Measurements from ENCODE around the gene ZBTB20.

The ZBTB20 gene

DNA sequence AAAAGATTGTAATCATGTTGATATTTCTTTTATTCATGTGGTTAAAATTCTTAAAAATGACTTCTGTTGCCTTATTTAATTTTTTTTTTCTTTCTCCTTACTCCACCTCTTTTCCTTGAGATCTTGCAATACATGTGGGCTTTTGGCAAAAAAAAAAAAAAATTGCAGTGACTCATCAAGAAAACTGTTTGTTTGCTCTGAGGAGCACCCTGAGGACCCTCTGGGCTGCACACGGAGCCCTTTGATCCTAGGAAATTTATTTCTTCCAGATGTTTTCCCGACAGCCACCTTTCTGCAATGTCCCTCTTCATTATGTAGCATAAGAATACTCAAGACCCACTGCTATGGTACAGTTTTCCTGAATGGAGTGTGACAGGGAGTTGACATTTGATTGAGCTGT lies 371.7 kb downstream of the ZBTB20 start:
- ATAC-seq (ENCODE audit: insufficient read depth, low read depth) (no peak), DNase-seq (no peak)
- Histone ChIP-seq H3K4me3 (ENCODE audit: low read depth in 1 of 2, low read length in 2 of 2) (no peak overlapping the region), H3K4me2 (ENCODE audit: insufficient read depth, low read length) (no peak overlapping the region), H3K9me3 (ENCODE audit: insufficient read depth, low read length, severe bottlenecking) (no peaks in the 10 kb centered on the region), H3K9ac (ENCODE audit: low read depth, low read length) (no peak overlapping the region), H3K4me1 (ENCODE audit: insufficient read depth, low read length) (no peaks in the 10 kb centered on the region), H2AFZ (ENCODE audit: low read depth, low read length) (no peak overlapping the region), H3K27me3 (ENCODE audit: insufficient read depth, low read length, poor library complexity) (no peaks in the 10 kb centered on the region), H3K36me3 (ENCODE audit: insufficient read depth, low read length) (no peaks in the 10 kb centered on the region), H4K20me1 (ENCODE audit: insufficient read depth, low read length) (no peaks in the 10 kb centered on the region), H3K79me2 (ENCODE audit: insufficient read depth, low read length) (no peaks in the 10 kb centered on the region), H3K27ac (ENCODE audit: low read length) (no peak overlapping the region)
- TF ChIP-seq, protein P1, sequence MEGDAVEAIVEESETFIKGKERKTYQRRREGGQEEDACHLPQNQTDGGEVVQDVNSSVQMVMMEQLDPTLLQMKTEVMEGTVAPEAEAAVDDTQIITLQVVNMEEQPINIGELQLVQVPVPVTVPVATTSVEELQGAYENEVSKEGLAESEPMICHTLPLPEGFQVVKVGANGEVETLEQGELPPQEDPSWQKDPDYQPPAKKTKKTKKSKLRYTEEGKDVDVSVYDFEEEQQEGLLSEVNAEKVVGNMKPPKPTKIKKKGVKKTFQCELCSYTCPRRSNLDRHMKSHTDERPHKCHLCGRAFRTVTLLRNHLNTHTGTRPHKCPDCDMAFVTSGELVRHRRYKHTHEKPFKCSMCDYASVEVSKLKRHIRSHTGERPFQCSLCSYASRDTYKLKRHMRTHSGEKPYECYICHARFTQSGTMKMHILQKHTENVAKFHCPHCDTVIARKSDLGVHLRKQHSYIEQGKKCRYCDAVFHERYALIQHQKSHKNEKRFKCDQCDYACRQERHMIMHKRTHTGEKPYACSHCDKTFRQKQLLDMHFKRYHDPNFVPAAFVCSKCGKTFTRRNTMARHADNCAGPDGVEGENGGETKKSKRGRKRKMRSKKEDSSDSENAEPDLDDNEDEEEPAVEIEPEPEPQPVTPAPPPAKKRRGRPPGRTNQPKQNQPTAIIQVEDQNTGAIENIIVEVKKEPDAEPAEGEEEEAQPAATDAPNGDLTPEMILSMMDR (IDR thresholded peaks at IDR 0.05; ENCODE audit: borderline replicate concordance, extremely low read depth, low read length, poor library complexity, severe bottlenecking), result no peak
- no peak for TF ChIP-seq EZH2 (IDR thresholded peaks at IDR 0.05; ENCODE audit: borderline replicate concordance, low read depth, low read length, severe bottlenecking)

DNA sequence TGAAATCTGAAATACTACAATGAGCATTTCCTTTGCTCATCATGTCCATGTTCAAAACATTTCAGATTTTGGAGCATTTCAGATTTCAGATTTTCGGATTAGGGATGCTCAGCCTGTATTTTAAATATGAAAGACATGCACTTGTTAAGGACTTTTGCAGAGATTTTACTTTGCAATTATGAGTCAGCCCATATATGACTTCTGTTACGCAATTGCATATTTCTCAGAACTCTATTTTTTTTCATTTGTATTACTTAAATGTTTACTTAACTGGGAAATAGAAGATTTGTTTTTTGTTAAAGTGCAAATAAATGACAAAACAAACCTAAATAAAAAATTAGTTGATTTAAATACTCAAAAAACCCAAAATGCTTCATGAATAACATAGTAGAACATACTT lies 376.2 kb downstream of the ZBTB20 start:
- H4K20me1 ChIP-seq (ENCODE audit: insufficient read depth, low read length), result no peaks in the 10 kb centered on the region
- TF ChIP-seq EZH2 (IDR thresholded peaks at IDR 0.05; ENCODE audit: borderline replicate concordance, low read depth, low read length, severe bottlenecking), result no peak
- TF ChIP-seq, protein P1 (IDR thresholded peaks at IDR 0.05; ENCODE audit: borderline replicate concordance, extremely low read depth, low read length, poor library complexity, severe bottlenecking), result no peak
- H3K4me1 ChIP-seq (ENCODE audit: insufficient read depth, low read length), result no peaks in the 10 kb centered on the region
- H3K4me2 ChIP-seq (ENCODE audit: insufficient read depth, low read length), result no peak overlapping the region
- no peak overlapping the region for H3K27ac ChIP-seq (ENCODE audit: low read length)
- ATAC-seq (ENCODE audit: insufficient read depth, low read depth) (no peak), DNase-seq (no peak)
- H3K9me3 ChIP-seq (ENCODE audit: insufficient read depth, low read length, severe bottlenecking), result no peaks in the 10 kb centered on the region
- no peak overlapping the region for H3K4me3 ChIP-seq (ENCODE audit: low read depth in 1 of 2, low read length in 2 of 2)
- H3K27me3 ChIP-seq (ENCODE audit: insufficient read depth, low read length, poor library complexity), result no peaks in the 10 kb centered on the region
- no peak overlapping the region for H2AFZ ChIP-seq (ENCODE audit: low read depth, low read length)
- H3K79me2 ChIP-seq (ENCODE audit: insufficient read depth, low read length), result no peaks in the 10 kb centered on the region
- H3K9ac ChIP-seq (ENCODE audit: low read depth, low read length), result no peak overlapping the region
- H3K36me3 ChIP-seq (ENCODE audit: insufficient read depth, low read length), result no peaks in the 10 kb centered on the region

DNA sequence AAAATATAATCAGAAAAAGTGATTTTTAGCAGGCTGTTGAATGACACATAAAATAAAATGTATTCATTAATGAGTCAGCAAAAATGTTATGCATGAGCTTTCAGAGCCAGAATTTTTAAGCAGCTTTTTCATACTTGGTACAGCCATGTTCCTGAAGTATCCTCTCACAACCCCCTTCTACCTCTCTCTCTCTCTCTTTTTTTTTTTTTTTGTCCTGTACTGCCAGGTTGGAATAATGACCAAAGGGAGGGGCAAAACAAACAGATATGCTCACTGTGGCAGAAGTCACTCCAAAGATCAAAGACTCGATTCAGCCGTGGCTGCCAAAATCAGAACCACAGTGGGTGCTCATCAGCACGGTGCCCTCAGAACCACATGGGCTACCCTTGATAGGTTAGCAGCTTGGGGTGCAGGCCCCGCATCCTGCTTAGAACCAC lies 383.0 kb downstream of the ZBTB20 start:
- Histone ChIP-seq H2AFZ (ENCODE audit: low read depth, low read length) (no peak overlapping the region), H3K27ac (ENCODE audit: low read length) (no peak overlapping the region), H3K4me3 (ENCODE audit: low read depth in 1 of 2, low read length in 2 of 2) (no peak overlapping the region), H3K4me1 (ENCODE audit: insufficient read depth, low read length) (no peaks in the 10 kb centered on the region), H3K9ac (ENCODE audit: low read depth, low read length) (no peak overlapping the region), H3K4me2 (ENCODE audit: insufficient read depth, low read length) (no peak overlapping the region), H3K27me3 (ENCODE audit: insufficient read depth, low read length, poor library complexity) (no peaks in the 10 kb centered on the region), H3K79me2 (ENCODE audit: insufficient read depth, low read length) (no peaks in the 10 kb centered on the region), H3K9me3 (ENCODE audit: insufficient read depth, low read length, severe bottlenecking) (no peaks in the 10 kb centered on the region), H3K36me3 (ENCODE audit: insufficient read depth, low read length) (no peaks in the 10 kb centered on the region), H4K20me1 (ENCODE audit: insufficient read depth, low read length) (peaks cover 3% of the 10 kb centered on the region; the same call in 1 of the 2 replicates)
- DNase-seq (peak; percentile 20), ATAC-seq (ENCODE audit: insufficient read depth, low read depth) (0 out of 3 replicates have a peak, but pooled peaks have one; percentile 44)
- TF ChIP-seq, protein P1 (IDR thresholded peaks at IDR 0.05; ENCODE audit: borderline replicate concordance, extremely low read depth, low read length, poor library complexity, severe bottlenecking), result no peak
- no peak for TF ChIP-seq EZH2 (IDR thresholded peaks at IDR 0.05; ENCODE audit: borderline replicate concordance, low read depth, low read length, severe bottlenecking)

DNA sequence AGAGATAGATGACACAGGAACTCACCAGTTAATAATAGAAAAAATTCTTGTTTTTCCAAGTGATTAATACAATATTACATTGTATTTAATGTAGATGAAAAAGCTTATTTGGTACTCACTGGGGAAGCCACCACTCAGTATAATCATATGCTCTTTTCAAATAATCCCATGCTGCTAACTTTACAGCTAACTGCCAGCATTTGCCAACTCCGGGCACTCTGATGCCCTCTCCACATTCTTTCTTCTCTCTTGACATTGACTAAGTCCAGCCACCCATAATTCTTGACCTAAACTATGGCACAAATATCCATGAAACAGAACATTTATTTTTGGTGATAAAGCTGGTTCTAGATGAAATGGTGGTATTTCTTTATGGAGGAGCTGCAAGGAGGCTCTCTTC lies 384.9 kb downstream of the ZBTB20 start:
- H3K4me3 ChIP-seq (ENCODE audit: low read depth in 1 of 2, low read length in 2 of 2), result no peak overlapping the region
- DNase-seq, result no peak
- H3K9ac ChIP-seq (ENCODE audit: low read depth, low read length), result no peak overlapping the region
- ATAC-seq (ENCODE audit: insufficient read depth, low read depth), result no peak
- H3K27ac ChIP-seq (ENCODE audit: low read length), result no peak overlapping the region
- H3K4me1 ChIP-seq (ENCODE audit: insufficient read depth, low read length), result no peaks in the 10 kb centered on the region
- H4K20me1 ChIP-seq (ENCODE audit: insufficient read depth, low read length), result peaks cover 3% of the 10 kb centered on the region; the same call in 1 of the 2 replicates
- no peaks in the 10 kb centered on the region for H3K79me2 ChIP-seq (ENCODE audit: insufficient read depth, low read length)
- no peak overlapping the region for H3K4me2 ChIP-seq (ENCODE audit: insufficient read depth, low read length)
- TF ChIP-seq, protein P1 (IDR thresholded peaks at IDR 0.05; ENCODE audit: borderline replicate concordance, extremely low read depth, low read length, poor library complexity, severe bottlenecking), result no peak
- no peak for TF ChIP-seq EZH2 (IDR thresholded peaks at IDR 0.05; ENCODE audit: borderline replicate concordance, low read depth, low read length, severe bottlenecking)
- H3K36me3 ChIP-seq (ENCODE audit: insufficient read depth, low read length), result no peaks in the 10 kb centered on the region
- H3K27me3 ChIP-seq (ENCODE audit: insufficient read depth, low read length, poor library complexity), result no peaks in the 10 kb centered on the region
- no peaks in the 10 kb centered on the region for H3K9me3 ChIP-seq (ENCODE audit: insufficient read depth, low read length, severe bottlenecking)
- H2AFZ ChIP-seq (ENCODE audit: low read depth, low read length), result no peak overlapping the region

All from DND-41 (cell line).